GM18517 (cell line): Measurements from ENCODE around the gene KY.

Experiments
- ATAC-seq: cut with Tn5 transposase; IDR thresholded peaks from one replicate; pipeline ENCODE4 v1.9.1; 2021; ENCODE audit warnings: mild to moderate bottlenecking, moderate library complexity; ENCODE audit not compliant: unreplicated experiment

KY gene

GRCh38 chr3:134620476-134621115, 30.2 kb downstream of the KY start:
- ATAC-seq, result no peak

GRCh38 chr3:134619884-134620445, 30.9 kb downstream of the KY start:
- no peak for ATAC-seq

DNA sequence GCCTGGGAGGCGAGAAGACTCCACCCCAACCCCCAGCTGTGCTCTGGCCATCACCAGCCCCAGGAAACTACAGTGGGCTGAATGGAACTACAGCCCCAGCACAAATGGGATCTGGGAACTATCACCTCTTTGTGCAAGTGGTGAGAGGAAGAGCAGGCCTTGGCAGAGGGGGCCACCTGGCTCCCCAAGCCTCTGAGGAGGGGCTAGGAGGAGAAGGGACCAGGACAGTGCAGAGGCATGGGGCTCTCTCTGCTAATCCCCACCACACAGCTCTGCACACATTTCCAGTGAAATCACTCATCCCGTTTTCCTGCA, 31.6 kb downstream of the KY start:
- ATAC-seq, result no peak

- ATAC-seq, result no peak
These were observed 32.1 kb downstream of the KY start for GRCh38 chr3:134618478-134619300.

DNA sequence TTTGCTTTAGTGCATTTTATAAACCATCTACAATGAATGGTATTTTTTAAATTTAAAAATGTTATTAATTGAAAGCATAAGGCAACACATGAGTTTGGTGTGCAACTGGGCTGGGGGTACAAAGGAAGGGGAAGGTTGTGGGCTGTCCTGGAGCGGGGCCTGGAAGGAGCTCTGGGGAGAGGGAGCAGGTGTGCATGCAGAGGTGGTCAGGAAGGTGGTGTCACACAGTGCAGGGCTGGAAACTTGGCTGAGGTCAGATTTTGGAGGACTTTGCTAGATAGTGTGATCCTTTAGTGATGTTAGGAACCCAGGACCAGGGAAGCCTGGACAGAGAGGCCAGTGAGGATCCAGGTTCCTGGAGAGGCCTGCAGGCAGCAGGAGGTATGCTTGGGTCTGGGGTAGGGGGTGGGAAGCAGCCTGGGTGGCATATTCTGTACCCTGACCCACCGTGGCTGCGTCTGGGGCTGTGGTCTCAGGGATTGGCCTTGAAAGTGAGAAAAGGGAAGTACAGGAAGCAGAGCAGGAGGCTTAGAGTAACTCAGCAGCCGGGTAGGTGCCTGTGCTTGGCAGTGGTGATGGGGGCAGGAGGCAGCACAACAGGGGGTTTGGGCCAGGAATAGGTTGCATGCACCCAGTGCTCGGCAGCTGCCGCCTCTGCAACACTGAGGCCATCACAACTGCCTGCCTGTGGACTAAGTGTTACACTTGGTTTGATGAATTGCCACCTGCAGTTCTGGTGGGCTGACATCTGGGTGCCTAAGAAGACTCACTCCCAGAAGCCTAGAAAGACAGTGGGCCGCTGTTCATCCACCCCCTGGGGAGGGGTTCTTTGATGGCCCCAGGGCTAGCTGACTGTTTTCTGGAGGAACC, 33.0 kb downstream of the KY start:
- no peak for ATAC-seq

DNA sequence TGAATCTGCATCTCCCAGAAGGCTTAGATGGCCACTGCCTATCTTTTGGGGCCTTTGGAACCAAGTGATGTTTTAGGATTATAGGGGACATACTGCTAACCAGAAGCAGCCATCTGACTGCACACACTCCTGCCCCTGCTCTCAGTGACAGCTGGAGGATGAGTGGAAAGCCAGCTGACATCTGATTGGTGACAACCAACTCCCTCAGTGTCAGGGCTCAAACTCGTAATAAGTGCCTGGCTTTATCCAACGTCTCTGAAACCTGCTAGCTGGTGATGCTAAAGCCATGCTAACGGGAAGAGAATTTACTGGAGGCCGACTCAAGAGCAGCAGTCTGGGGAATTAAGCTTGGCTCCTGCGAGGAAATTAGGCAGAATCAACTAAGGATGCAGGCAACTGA, 35.1 kb downstream of the KY start:
- no peak for ATAC-seq

DNA sequence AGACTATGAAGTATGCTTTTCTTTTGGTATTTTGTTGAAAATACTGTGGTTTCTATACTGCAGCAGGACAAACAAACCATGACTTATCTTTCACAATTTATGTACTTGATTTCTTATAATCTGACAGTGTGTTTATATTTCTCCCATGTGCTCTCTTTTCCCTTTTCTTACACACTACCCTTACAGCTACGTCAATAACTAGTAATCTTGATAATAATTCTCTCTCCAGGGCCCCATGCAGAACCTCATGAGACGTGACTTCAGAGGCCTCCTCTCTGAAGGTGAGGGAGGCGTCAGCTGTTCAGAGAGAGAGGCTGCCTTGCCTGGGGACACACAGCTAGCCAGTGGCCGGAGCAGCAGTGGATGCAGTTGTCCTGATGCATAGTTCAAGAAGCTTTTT, 35.9 kb downstream of the KY start:
- no peak for ATAC-seq

DNA sequence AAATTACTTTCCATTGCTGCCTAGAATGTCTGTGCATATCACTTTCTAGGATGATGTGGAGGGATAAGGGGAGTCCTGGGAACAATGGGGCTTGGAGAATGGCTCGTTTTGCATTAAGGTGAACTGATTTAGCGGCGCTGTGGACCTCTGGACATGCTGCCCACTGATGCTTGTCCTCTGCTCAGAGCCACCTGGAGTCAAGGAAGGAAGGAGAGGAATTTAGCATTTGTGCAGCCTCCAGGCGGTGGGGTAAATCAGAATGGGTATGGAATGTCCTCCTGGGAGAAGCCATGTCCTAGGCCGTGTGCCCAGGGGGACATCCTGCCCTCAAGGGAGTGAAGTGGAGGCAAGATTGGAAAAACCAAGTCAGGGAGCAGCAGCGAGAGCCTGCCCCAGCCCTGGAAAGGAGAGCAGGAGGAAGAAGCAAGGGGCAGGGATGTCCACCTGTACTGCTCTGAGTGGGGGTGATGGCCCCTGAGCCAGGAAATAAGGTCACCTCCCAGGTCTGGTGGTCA, 37.8 kb downstream of the KY start:
- no peak for ATAC-seq

- no peak for ATAC-seq
These were observed 39.3 kb downstream of the KY start for GRCh38 chr3:134611516-134611915.

GRCh38 chr3:134610432-134611385, 40.1 kb downstream of the KY start:
- ATAC-seq, result no peak

- ATAC-seq, result no peak
These were observed 40.9 kb downstream of the KY start for GRCh38 chr3:134609821-134610431.

DNA sequence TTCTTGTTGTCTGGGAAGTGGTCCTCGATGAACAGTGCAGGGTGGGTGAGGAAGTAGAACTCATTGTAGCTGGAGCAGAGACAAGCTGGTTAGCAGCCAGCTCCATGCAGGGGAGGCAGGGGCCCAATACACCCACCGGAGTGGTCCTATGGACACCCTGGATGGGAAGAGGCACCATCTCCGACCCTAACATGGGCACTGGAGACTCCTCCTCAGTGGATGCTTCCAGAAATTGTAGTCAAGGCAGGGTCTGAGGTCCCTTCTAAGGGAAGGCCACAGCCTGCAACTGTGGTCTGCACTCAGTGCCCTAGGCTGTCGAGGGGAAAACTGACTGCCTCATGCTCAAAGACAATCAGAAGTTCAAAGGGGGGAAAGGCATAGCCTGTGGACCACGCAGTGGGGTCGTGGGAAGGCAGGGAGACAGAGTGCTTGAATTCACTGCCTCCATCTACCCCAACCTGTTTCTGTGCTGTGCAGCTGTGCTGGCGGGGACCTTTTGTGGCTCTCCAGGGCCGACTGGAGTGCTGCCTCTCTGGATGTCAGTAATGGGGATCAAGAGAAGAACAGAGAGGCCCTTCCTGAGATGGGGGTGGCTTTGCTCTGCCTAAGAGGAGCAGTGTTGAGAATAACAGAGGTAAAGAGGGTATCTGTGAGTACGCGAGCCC, 41.9 kb downstream of the KY start:
- no peak for ATAC-seq

- ATAC-seq, result no peak
These were observed 42.6 kb downstream of the KY start for GRCh38 chr3:134608023-134608770.

DNA sequence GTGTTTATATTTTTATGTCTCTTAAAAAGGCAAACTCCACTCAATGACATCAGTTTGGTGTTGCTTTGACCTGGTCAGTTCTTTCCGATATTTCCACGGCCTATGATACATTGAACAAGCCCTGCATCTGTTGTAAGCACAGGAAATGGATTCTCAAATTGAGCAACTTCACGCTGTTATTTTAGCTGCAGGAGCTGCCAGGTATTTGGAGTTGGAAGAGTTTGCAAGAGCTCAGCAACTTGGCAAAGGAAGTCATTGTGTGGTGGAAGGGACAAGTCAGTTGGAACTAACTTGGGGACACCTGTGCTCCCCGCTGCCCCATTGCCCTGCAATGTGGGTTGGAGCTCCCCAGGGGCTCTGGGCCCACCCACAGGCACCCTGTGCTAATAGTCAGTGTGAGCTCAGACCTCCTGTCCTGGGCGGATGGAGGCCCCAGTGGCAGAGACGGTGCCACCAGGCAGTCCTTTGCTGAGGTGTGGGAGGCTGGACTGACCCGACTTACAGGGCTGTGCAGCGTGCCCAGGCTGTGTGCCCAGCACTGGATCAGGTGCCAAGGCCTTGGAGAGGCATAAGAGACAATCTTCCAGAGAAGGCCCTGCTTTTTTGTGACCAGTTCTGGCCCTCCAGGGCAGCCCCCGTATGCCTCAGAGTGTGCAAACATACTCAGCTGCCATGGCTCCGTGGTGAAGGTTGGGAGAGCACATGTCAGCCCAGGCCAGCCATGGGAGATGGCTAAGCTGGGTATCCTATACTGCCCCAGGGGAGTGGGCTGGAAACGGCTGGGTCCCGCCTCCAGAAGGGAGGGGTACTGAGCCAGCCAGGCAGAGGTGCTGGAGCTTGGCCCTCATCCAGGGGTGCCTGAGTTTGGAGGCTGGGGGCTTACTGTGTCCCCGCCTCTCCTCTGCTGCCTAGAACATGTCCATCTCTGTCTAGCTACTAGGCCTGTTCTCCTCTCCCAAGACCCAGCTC, 43.5 kb downstream of the KY start:
- ATAC-seq, result no peak

- ATAC-seq, result no peak
These were observed 44.5 kb downstream of the KY start for GRCh38 chr3:134606033-134607025.

DNA sequence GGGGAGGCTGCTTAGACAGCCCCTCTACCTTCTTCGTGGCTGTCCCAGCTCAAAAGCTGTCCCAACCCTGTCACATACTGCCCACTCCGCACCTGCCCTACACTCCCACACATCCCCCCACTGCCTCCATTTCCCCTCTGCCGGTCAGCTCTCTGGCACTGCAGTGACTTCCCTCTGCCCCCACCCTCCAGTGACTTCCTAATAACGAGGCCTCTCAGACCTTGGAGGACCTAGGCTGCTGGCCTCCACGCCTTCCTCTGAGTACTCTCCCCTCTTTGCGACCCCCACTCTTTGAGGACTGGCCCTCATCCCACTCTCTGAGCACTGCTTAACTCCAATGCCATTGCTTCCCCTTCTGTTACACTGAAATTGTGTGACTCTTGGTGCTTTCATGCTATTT, 45.3 kb downstream of the KY start:
- ATAC-seq, result no peak
